GF-D8 (cell line): ENCODE data around the gene FAM131A.

ENCODE experiments used
- DNase-seq: peaks from one replicate; lab custom pipeline; 2025; lab: John Stamatoyannopoulos, UW

Gene FAM131A

GRCh38 chr3:184337399-184337714, at the start of gene FAM131A:
FAM131A (plus strand) TSS chr3:184337600; CDS start chr3:184337631, 31 bp downstream.
- DNase-seq: no peak

- no peak for DNase-seq
Observed at GRCh38 chr3:184289426-184289938, 47.9 kb upstream of the FAM131A start.

GRCh38 chr3:184290331-184290730, 47.1 kb upstream of the FAM131A start:
- DNase-seq: no peak

- no peak for DNase-seq
Observed at GRCh38 chr3:184291044-184291737, 46.2 kb upstream of the FAM131A start.

- no peak for DNase-seq
Observed at GRCh38 chr3:184291738-184292445, 45.5 kb upstream of the FAM131A start.

- DNase-seq: no peak
Observed at GRCh38 chr3:184295771-184296170, 41.6 kb upstream of the FAM131A start.

GRCh38 chr3:184296616-184297015, 40.8 kb upstream of the FAM131A start:
- no peak for DNase-seq

- peak; percentile 85 for DNase-seq
Observed at GRCh38 chr3:184298759-184299487, 38.5 kb upstream of the FAM131A start, which contains the start of gene PSMD2. PSMD2 (plus strand) TSS chr3:184299241; CDS start chr3:184299267, 26 bp downstream.

- no peak for DNase-seq
Observed at GRCh38 chr3:184299488-184300377, 37.7 kb upstream of the FAM131A start.

- no peak for DNase-seq
Observed at GRCh38 chr3:184300378-184300720, 37.1 kb upstream of the FAM131A start.

- no peak for DNase-seq
Observed at GRCh38 chr3:184305577-184305976, 31.8 kb upstream of the FAM131A start.

GRCh38 chr3:184306341-184306972, 30.9 kb upstream of the FAM131A start:
- DNase-seq: no peak

GRCh38 chr3:184307915-184308314, 29.5 kb upstream of the FAM131A start:
- no peak for DNase-seq

GRCh38 chr3:184308744-184309143, 28.7 kb upstream of the FAM131A start:
- no peak for DNase-seq

- no peak for DNase-seq
Observed at GRCh38 chr3:184311633-184312032, 25.8 kb upstream of the FAM131A start.

GRCh38 chr3:184314363-184314699, 23.1 kb upstream of the FAM131A start, which contains the start of gene EIF4G1:
EIF4G1 (plus strand) TSS chr3:184314606; CDS start chr3:184315797, 1,191 bp downstream.
- DNase-seq: peak; percentile 81

GRCh38 chr3:184314700-184315542, 22.5 kb upstream of the FAM131A start:
- DNase-seq: peak; percentile 2

- no peak for DNase-seq
Observed at GRCh38 chr3:184315543-184315867, 21.9 kb upstream of the FAM131A start.

- no peak for DNase-seq
Observed at GRCh38 chr3:184315871-184316661, 21.3 kb upstream of the FAM131A start.

GRCh38 chr3:184316792-184317191, 20.6 kb upstream of the FAM131A start:
- no peak for DNase-seq
